ENCODE data around the gene MAL.

- TF ChIP-seq CTCF (IDR thresholded peaks at IDR 0.05) (no peak), ZFX (IDR thresholded peaks at IDR 0.05; ENCODE audit: borderline replicate concordance) (no peak)
Measured at GRCh38 chr2:94984964-94985575, 40.4 kb upstream of the MAL start.
